ENCODE measurements around the gene PSMD13. TPM values are rescaled to one million over a fixed set of nuclear protein-coding genes. Genes with fewer than 3 reads are reported as not detected.

The PSMD13 gene
- total RNA-seq, 1 donor from 2014 or later, result 50.2 TPM

DNA sequence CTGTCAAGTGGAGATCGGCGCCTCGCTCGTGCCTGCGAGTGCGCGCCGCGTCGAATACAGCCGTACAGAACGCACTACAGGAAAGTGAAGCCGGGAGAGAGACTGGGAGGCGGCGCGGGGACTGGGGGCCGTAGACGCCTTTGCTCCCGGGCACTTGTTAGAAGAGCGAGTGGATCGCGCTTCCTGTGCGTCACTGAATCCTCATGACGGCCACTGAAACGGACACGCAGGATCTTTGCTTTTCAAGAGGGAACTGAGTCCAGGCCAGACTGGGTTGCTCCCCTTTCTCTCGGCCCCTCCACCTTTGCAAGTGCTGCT is 29.0 kb upstream of the PSMD13 start:
- H3K9me3 ChIP-seq, result no peaks in the 10 kb centered on the region
- TF ChIP-seq, protein P1, sequence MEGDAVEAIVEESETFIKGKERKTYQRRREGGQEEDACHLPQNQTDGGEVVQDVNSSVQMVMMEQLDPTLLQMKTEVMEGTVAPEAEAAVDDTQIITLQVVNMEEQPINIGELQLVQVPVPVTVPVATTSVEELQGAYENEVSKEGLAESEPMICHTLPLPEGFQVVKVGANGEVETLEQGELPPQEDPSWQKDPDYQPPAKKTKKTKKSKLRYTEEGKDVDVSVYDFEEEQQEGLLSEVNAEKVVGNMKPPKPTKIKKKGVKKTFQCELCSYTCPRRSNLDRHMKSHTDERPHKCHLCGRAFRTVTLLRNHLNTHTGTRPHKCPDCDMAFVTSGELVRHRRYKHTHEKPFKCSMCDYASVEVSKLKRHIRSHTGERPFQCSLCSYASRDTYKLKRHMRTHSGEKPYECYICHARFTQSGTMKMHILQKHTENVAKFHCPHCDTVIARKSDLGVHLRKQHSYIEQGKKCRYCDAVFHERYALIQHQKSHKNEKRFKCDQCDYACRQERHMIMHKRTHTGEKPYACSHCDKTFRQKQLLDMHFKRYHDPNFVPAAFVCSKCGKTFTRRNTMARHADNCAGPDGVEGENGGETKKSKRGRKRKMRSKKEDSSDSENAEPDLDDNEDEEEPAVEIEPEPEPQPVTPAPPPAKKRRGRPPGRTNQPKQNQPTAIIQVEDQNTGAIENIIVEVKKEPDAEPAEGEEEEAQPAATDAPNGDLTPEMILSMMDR (IDR thresholded peaks at IDR 0.05), result no peak
- peak overlapping the region; percentile 88 to 99 for H3K4me3 ChIP-seq
- no peaks in the 10 kb centered on the region for H3K27me3 ChIP-seq
- intact Hi-C loops (cut with DNase I), result loop anchor here (1.0 to 5.0 kb wide), 5 partner anchors 28 to 298 kb away; partner anchors contain the start of genes IFITM2, PSMD13, PTDSS2 and SIRT3
- peak overlapping the region; percentile 99 for H3K27ac ChIP-seq
- H3K4me1 ChIP-seq, result peaks cover 17 to 47% of the 10 kb centered on the region in 2 donors
- DNase-seq (ENCODE audit: low spot score in 2 of 2), result peak in 1 of 2 donors; percentile 83
- peaks cover 41 to 61% of the 10 kb centered on the region in 2 donors for H3K36me3 ChIP-seq

DNA sequence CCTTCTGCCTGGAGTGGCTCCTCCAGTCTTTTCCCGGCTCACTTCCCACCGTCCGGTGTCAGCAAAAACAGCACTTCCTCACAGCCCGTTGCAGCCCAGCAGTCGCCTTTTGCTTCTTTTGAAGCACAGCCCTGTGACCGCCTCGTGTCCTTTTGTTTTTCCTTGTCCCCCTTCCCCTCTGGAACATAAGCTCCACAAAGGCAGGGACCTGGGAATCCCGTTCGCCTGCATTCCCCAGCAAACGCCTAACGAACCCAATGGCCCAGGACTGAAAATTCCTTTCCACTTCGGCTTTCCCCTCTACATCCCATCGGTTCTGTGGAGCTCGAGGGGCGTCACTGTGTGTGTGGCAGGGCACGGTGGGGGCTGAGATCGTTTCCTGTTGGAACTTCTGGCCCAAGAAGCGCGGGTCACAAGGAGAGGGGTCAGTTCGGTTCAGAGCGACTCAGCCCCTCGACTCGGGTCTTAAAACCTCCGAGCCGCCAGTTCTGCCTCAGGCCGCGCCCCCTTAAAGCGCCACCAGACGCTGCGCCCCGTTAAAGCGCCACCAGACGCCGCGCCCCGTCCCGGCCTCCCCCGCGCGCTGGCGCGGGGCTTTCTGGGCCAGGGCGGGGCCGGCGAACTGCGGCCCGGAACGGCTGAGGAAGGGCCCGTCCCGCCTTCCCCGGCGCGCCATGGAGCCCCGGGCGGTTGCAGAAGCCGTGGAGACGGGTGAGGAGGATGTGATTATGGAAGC is 28.4 kb upstream of the PSMD13 start:
- peak; percentile 35 to 92 for DNase-seq (ENCODE audit: low spot score in 2 of 2)
- Histone ChIP-seq H3K36me3 (peaks cover 46 to 63% of the 10 kb centered on the region in 2 donors), H3K9me3 (no peaks in the 10 kb centered on the region), H3K27me3 (no peaks in the 10 kb centered on the region), H3K4me1 (peaks cover 17 to 47% of the 10 kb centered on the region in 2 donors), H3K27ac (peak overlapping the region; percentile 99), H3K4me3 (peak overlapping the region; percentile 88 to 99)
- intact Hi-C loops (cut with DNase I), result loop anchor here (5.0 kb wide), 2 partner anchors 99 to 244 kb away; partner anchors contain the start of genes IFITM2 and PTDSS2
- TF ChIP-seq, protein P1 (IDR thresholded peaks at IDR 0.05), result no peak

DNA sequence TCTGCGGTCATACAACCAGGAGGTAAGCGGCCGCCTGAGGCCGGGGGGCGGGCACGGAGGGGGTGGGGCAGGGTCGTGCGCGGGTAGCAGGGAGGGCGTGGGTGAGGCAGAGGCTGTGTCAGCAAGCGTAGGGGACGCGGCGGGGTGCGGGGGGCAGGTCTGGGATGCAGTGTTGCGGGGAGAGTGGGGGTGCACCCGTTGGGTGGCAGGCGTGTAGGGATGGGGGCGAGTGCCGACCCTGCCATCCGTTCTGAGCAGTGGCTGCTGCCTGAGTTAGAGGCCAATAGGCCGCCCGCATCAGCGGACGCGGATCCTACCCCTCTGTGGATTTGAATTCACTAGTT is 27.9 kb upstream of the PSMD13 start:
- H3K9me3 ChIP-seq, result no peaks in the 10 kb centered on the region
- TF ChIP-seq, protein P1 (IDR thresholded peaks at IDR 0.05), result no peak
- intact Hi-C loops (cut with DNase I), result loop anchor here (5.0 kb wide), 2 partner anchors 98 to 243 kb away; partner anchors contain the start of genes IFITM2 and PTDSS2
- peak overlapping the region; percentile 88 to 99 for H3K4me3 ChIP-seq
- peak overlapping the region; percentile 99 for H3K27ac ChIP-seq
- H3K36me3 ChIP-seq, result peaks cover 52 to 63% of the 10 kb centered on the region in 2 donors
- DNase-seq (ENCODE audit: low spot score in 2 of 2), result peak in 1 of 2 donors; percentile 70
- H3K27me3 ChIP-seq, result no peaks in the 10 kb centered on the region
- H3K4me1 ChIP-seq, result peaks cover 17 to 44% of the 10 kb centered on the region in 2 donors

DNA sequence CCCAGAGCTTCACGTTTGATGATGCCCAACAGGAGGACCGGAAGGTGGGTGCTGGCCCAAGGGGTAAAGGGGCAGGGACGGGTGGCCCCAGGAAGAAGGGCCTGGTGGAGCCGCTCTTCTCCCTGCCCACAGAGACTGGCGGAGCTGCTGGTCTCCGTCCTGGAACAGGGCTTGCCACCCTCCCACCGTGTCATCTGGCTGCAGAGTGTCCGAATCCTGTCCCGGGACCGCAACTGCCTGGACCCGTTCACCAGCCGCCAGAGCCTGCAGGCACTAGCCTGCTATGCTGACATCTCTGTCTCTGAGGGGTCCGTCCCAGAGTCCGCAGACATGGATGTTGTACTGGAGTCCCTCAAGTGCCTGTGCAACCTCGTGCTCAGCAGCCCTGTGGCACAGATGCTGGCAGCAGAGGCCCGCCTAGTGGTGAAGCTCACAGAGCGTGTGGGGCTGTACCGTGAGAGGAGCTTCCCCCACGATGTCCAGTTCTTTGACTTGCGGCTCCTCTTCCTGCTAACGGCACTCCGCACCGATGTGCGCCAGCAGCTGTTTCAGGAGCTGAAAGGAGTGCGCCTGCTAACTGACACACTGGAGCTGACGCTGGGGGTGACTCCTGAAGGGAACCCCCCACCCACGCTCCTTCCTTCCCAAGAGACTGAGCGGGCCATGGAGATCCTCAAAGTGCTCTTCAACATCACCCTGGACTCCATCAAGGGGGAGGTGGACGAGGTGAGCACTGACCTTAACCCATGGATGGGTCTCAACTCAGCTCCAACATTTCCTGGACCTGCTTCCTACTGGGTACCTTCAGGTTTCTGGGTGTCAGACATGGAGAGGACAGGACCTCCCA is 27.3 kb upstream of the PSMD13 start:
- H3K27me3 ChIP-seq, result no peaks in the 10 kb centered on the region
- peak overlapping the region; percentile 88 to 99 for H3K4me3 ChIP-seq
- H3K4me1 ChIP-seq, result peaks cover 17 to 41% of the 10 kb centered on the region in 2 donors
- peak in 1 of 2 donors; percentile 61 for DNase-seq (ENCODE audit: low spot score in 2 of 2)
- TF ChIP-seq, protein P1 (IDR thresholded peaks at IDR 0.05), result no peak
- no peaks in the 10 kb centered on the region for H3K9me3 ChIP-seq
- peaks cover 55 to 63% of the 10 kb centered on the region in 2 donors for H3K36me3 ChIP-seq
- intact Hi-C loops (cut with DNase I), result loop anchor here (5.0 kb wide), 2 partner anchors 98 to 243 kb away; partner anchors contain the start of genes IFITM2 and PTDSS2
- peak overlapping the region; percentile 99 for H3K27ac ChIP-seq

DNA sequence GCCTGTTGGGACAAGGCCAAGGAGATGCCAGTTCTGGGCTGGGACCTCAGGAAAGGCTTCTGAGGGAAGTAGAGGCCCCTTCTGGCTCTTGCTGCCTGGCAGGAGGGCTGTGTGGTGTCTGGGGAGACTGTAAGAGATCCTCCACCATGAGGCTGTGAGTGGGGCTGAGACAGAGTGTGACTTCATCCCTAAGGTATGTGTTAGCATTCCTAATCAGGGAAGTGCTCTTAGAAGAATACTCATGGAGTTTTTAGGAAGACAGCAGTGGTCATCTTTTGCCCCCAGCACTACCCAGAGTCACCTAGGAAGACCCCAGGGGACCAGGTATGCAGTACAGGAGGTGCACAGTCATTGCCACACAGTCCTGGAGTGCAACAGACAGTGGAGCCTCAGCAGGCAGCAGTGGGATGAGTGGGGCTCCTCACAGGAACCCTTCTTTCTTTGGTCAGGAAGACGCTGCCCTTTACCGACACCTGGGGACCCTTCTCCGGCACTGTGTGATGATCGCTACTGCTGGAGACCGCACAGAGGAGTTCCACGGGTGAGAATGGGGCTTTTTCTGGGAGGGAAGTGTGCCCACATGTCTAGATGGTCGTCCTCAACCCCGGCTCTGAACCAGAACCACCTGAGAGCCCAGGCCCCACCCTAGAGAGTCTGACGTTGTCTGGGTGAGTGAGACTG is 26.5 kb upstream of the PSMD13 start:
- no peaks in the 10 kb centered on the region for H3K27me3 ChIP-seq
- H3K4me3 ChIP-seq, result peak overlapping the region; percentile 88 to 99
- DNase-seq (ENCODE audit: low spot score in 2 of 2), result peak in 1 of 2 donors; percentile 54
- H3K4me1 ChIP-seq, result peaks cover 17 to 33% of the 10 kb centered on the region in 2 donors
- intact Hi-C loops (cut with DNase I), result no loop called here
- TF ChIP-seq, protein P1 (IDR thresholded peaks at IDR 0.05), result no peak
- peaks cover 55 to 63% of the 10 kb centered on the region in 2 donors for H3K36me3 ChIP-seq
- H3K27ac ChIP-seq, result peak overlapping the region; percentile 6 to 21
- no peaks in the 10 kb centered on the region for H3K9me3 ChIP-seq
